Ishikawa (cell line): ENCODE data around the gene CWC27.

ENCODE experiments used
- YY1 ChIP-seq: IDR thresholded peaks from 2 replicates; pipeline ENCODE4 v1.6.1; 2012; ENCODE audit warnings: low read depth
- TF ChIP-seq, protein P1 (sequence below): IDR thresholded peaks from 2 replicates; pipeline ENCODE4 v1.6.1; 2012
- TF ChIP-seq, protein P2 (sequence below): IDR thresholded peaks from 2 replicates; pipeline ENCODE4 v1.6.1; 2012

DNA sequence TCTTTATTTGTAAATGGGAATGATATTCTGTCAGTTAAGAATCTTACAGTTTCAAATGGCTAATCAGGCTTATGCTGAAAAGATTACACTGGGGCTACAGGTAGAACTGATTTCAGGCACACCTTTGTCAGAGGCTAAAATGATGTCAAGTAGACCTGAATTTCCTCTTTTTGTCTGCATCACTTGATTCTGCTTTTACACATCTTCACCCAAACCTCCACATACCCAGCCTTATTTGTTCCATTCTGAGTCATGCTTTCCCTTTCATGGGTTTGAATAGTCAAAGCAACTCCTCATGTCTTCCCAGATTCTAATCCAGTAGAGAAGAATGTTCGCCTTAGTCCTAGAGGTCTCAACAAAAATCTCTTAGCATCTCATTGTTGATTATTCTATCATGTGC lies 156.4 kb downstream of the CWC27 start:
- TF ChIP-seq YY1 = no peak
- TF ChIP-seq, protein P1, sequence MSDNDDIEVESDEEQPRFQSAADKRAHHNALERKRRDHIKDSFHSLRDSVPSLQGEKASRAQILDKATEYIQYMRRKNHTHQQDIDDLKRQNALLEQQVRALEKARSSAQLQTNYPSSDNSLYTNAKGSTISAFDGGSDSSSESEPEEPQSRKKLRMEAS = no peak
- TF ChIP-seq, protein P2, sequence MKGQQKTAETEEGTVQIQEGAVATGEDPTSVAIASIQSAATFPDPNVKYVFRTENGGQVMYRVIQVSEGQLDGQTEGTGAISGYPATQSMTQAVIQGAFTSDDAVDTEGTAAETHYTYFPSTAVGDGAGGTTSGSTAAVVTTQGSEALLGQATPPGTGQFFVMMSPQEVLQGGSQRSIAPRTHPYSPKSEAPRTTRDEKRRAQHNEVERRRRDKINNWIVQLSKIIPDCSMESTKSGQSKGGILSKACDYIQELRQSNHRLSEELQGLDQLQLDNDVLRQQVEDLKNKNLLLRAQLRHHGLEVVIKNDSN = no peak
